Stimulated activated CD4-positive, alpha-beta T cell treated with anti-CD3 and anti-CD28 coated beads, Interleukin-4, amount 100 ng/mL, for 24 hours (primary cell): ENCODE measurements around the gene PRKAB1.
"Not testable (repeated sequence)": the region's sequence is repeated elsewhere in the genome, so short reads cannot be mapped to it uniquely, and the experiment has no call there.

Experiments used
- DNase-seq: peaks from one replicate; pipeline ENCODE4 v3.0.0-alpha.2; 2020

PRKAB1 gene

GRCh38 chr12:119686355-119686754, 18.4 kb downstream of the PRKAB1 start:
- DNase-seq = no peak

GRCh38 chr12:119686776-119687175, 18.8 kb downstream of the PRKAB1 start:
- no peak for DNase-seq

GRCh38 chr12:119687406-119687805, 19.5 kb downstream of the PRKAB1 start:
- DNase-seq = no peak

GRCh38 chr12:119687879-119688278, 19.9 kb downstream of the PRKAB1 start:
- DNase-seq = no peak

DNA sequence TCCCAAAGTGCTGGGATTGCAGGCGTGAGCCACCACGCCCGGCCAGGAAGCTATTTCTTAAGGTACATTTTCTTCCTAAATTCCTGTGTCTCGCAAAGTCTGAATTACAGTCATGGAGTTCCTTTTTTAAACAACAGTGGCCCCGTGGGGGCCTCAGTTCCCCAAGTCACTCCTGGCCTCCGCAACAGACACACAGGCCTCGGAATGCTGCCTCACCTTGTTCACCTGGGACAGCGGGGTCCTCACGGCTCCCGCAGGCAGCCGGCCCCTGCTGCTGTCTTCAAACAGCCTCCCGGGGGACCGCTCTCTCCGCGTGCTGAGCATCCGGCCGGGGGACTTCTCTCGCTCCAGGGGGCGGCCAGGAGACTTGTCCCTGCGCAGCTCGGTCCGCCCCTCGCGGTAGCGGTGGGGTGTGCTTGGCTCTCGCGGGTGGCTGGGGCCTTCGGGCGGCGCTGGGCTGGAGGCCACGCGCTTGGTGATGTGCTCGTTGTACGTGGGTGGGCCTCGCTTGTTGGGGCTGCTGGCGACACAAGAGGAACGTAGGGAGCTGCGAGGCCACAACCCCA, 22.1 kb downstream of the PRKAB1 start:
- no peak for DNase-seq

DNA sequence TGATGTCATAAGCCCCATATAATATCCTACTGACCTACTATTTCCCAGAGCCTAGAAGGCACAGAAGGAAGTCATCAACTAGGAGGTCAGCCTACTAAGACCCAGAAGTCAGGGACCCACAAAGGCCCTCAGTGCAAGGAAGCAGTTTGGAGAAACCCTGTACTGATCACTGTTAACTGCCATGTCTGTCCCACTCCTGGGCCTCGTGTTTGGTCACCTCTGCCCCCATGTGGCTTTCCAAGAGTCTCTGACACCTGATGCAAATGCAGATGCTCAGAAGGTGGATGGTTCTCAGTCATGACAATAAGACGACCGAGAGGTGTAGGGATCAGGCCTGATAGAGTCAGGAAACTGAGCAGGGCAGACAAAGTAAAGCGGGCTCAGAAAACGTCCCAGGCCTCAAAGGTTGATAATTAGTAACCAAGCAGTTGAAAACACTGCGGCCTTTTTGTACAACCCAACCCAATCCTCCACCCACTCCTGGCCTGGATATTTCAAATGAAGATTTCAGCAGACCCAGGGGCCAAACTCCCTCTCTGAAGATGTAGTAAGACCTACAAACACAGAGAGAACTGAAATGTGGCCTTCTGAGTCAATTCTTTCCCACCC, 23.4 kb downstream of the PRKAB1 start:
- DNase-seq = no peak

DNA sequence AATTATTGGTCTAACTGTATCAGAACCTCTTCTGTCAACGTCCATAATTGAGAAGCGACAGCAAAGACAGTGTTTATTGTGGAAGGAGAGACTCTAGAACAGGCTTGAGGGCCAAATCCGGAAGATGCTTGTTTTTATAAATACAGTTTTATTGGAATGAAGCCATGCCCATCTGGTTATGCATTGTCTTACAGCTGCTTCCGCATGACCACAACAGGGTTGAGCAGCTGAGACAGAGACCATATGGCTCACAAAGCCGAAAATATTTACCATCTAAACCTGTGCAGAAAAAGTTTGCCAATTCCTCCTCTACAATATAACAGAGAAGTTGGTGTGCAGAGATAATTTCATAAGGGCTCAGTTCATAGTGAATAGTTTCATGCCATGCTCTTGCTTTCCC, 24.5 kb downstream of the PRKAB1 start:
- DNase-seq = no peak

GRCh38 chr12:119692997-119693396, 25.1 kb downstream of the PRKAB1 start:
- DNase-seq = no peak

- DNase-seq = no peak
Measured at GRCh38 chr12:119693511-119693910, 25.6 kb downstream of the PRKAB1 start.

DNA sequence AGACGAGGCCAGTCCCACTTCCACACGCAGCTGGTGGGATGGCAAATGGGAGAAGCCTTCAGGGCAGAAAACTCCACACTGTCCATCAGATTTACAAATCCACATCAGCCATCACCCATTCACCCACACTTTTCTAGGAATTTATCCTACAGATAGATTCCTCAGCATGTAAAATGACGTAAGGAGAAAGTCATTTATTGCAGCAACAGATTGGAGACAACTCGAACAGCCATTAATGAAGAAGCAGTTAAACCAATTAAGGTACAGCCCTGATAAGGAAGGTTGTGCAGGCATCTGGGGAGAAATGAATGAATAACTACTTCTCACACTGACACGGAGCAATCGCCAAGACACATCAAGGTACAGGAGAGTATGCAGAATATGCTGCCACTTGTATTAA, 26.2 kb downstream of the PRKAB1 start:
- no peak for DNase-seq

- DNase-seq = no peak
Measured at GRCh38 chr12:119695034-119695433, 27.1 kb downstream of the PRKAB1 start.

DNA sequence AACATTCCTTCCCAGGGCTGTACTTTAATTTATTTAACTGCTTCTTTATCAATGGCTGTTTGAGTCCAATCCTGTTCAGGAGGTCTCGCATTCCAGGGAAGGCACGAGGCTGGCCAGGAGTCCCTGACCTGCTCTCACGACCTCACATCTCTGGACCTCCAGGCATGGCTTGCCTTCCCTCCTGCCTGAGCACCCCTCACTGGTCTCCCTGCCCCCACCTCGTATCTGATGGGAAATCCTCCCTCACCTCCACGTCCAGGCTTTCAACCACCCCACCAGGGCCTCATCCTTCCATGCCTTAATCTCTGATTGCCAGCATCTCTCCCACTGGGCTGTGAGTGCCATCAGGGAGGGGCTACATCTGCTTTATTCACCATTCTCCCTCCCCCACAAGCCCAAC, 29.0 kb downstream of the PRKAB1 start:
- no peak for DNase-seq

DNA sequence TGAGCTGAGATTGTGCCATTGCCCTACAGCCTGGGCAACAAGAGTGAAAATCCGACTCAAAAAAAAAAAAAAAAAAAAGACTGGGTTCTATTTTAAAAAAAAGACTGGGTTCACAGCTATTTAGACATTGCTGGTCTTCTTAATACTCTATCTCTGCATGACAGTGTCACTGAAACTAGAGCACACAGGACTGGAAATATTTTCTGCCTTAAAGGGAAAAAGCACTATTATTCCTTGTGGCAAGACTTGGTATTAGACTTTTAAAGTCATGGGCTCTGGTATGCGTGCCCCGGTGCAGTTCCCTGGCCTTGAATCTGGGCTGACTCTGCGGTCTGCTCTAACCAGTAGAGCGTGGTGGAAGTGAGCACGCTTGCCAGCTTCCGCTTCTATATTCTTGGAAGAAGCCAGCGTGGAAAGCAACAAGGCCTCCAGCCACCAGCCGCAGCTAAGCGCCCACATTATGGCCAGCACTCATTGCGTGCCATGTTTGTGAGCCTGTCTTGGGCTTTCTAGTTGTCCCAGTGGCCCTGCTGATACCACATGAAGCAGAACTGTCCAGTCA, 31.3 kb downstream of the PRKAB1 start:
- DNase-seq = no peak

DNA sequence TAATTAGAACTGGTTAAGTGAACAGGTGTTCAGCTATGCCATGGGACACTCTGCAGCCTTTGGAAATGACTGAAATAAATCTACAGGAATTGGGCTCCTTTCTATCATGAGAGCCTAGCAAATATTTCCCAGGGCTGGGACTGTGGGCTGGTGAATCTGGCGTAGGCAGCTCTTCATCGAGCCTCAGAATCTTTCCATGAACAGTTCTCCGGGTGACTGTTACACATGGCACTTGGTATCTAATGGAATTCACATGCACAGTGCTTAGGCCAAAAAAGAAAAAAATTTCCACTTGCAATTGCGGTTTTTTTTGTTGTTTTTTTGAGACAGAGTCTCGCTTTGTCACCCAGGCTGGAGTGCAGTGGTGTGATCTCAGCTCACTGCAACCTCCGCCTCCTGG, 32.1 kb downstream of the PRKAB1 start:
- no peak for DNase-seq

DNA sequence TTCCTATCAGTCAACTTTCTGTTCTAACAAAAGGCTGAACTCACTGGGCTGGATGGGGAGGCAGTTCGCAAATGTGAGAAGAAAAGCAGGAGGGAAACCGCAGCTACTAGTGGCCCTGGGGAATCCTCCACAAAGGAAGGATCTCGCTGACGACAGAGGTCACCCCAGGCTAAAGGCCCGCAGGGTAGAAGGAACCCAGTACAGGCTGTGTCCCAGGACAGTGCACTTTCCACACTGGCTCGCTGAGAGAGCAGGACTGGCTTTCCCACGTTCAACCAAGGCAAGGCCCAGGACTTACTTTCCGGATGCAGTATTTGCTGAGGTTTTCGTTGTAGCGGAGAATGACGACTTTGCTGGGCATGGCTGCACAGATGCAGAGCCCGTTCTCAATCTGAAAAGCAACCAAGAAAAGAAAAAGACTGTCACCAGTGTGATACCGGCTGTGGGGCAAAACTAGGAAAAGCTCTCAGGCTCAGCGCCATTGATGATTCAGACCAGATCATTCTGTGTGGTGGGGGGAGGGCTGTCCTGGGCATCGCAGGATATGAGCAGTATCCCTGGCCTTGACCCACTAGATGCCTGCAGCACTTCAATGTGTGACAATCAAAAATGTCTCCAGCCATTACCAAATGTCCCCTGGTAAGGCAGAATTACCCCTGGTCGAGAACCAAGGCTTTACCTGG, 36.3 kb downstream of the PRKAB1 start:
- no peak for DNase-seq

GRCh38 chr12:119705182-119705581, 37.2 kb downstream of the PRKAB1 start:
- no peak for DNase-seq

- not testable (repeated sequence) for DNase-seq
Measured at GRCh38 chr12:119706427-119706826, 38.5 kb downstream of the PRKAB1 start.

- no peak for DNase-seq
Measured at GRCh38 chr12:119710374-119710964, 42.5 kb downstream of the PRKAB1 start.

DNA sequence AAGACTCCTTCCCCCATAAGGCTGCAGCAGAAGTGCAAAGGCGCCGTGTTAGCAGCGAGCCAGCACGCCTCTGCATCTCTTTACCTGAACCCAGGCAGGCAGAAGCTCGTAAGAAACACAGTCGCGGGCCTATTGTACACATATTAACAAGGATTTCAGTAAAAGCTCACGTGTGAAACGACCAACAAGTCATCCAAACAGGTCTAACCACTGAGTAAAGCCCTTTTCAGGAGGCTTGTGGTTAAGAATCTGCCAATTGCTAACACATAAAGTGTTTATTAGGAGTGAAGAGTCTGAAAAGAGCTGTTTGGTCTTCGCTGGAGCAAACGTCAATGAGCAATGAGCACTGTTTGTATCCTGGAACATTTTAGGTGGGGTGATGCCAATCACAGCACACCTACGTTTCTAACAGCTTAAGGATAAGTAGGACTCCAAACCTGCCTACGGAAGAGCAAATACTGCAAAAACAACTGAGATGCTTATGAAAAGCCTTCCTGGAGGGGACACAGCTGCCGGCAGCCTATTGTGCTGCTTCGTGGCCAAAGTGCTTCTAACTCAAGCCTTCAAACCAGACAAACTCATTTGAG, 43.1 kb downstream of the PRKAB1 start:
- no peak for DNase-seq

GRCh38 chr12:119711693-119712092, 43.8 kb downstream of the PRKAB1 start:
- DNase-seq = no peak

GRCh38 chr12:119712721-119713120, 44.8 kb downstream of the PRKAB1 start:
- DNase-seq = no peak

DNA sequence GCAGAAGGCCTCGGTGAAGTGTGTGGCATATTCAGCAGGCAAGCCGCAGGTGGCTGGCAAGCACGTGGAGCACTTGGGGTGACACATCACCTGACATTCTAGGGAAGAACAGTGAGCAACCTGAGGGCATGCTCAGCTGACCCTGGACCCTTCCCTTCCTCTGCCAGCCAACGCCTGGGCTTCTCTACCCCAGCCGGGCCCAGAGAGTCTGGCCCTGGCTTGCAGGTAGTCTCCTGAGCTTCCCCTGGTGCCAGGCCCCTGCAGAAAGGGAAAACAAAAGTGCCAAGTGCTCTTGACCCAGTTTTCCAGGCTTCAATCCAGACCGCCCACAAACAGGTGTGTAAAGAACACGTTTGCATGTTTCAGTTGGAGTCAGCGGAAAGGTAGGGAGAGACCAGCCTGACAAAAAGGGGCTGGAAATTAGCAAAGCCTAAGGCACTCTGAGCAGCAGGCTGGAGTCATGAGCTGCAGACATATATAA, 45.7 kb downstream of the PRKAB1 start:
- DNase-seq = no peak

DNA sequence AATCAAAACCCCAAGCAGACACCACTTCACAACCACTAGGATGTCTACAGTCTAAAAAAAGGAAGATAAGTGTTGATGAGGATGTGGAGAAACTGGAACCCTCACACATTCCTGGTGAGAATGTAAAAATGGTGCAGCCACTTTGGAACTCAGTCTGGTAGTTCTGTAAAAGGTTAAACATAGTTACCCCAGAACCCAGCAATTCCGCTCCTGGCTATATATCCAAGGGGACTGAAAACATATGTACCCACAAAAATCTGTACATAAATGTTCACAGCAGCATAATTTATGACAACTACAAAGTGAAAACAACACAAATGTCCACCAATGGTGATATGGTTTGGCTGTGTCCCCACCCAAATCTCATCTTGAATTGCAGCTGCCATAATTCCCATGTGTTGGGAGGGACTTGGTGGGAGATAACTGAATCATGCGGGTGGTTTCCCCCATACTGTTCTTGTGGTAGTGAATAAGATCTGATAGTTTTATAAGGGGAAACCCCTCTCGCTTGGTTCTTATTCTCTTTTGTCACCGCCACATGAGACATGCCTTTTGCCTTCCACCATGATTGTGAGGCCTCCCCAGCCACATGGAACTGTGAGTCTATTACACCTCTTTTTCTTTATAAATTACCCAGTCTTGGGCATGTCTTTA, 46.8 kb downstream of the PRKAB1 start:
- no peak for DNase-seq
